HepG2 (cell line): Measurements from ENCODE around the gene POLA2.

Experiments
- CREB3 ChIP-seq: sonication (generic); formaldehyde crosslinking; IDR thresholded peaks from 2 replicates; pipeline ENCODE4 v1.5.0; 2020; ENCODE audit warnings: missing genetic modification reagents
- CTCF ChIP-seq: sonication (generic); formaldehyde crosslinking; IDR thresholded peaks from 2 replicates; pipeline ENCODE4 v1.5.0; 2020; ENCODE audit warnings: mild to moderate bottlenecking, missing genetic modification reagents, moderate library complexity
- HNF1B ChIP-seq: sonication (generic); formaldehyde crosslinking; IDR thresholded peaks from 2 replicates; pipeline ENCODE4 v1.5.1; 2020; ENCODE audit warnings: mild to moderate bottlenecking, moderate library complexity, missing genetic modification reagents
- MXI1 ChIP-seq: IDR thresholded peaks from 3 replicates; pipeline ENCODE4 v1.6.1; 2012; ENCODE audit warnings: low read depth, low read length, inconsistent platforms, borderline replicate concordance
- USF2 ChIP-seq, 2 experiments: sonication (generic) in 1 of 2; formaldehyde crosslinking in 1 of 2; IDR thresholded peaks; 2 replicates each; pipeline versions ENCODE4 v1.5.1 to v1.6.1; 2011 to 2020; ENCODE audit warnings: borderline replicate concordance in 1 of 2, low read depth in 1 of 2, low read length in 1 of 2, mild to moderate bottlenecking in 1 of 2, missing genetic modification reagents in 1 of 2, moderate library complexity in 1 of 2
- ZNF274 ChIP-seq: sonication (generic); formaldehyde crosslinking; IDR thresholded peaks from 2 replicates; pipeline ENCODE4 v1.5.1; 2020; ENCODE audit warnings: mild to moderate bottlenecking, missing genetic modification reagents
- ZNF550 ChIP-seq: sonication (generic); formaldehyde crosslinking; IDR thresholded peaks from 2 replicates; pipeline ENCODE4 v1.4.0; 2020; ENCODE audit warnings: mild to moderate bottlenecking, missing genetic modification reagents, borderline replicate concordance

- TF ChIP-seq ZNF550 (CRISPR knock-in tag) (no peak), CTCF (no peak), USF2 (IDR thresholded peaks at IDR 0.05; ENCODE audit: low read depth, low read length) (no peak), USF2 (CRISPR knock-in tag; IDR thresholded peaks at IDR 0.05; ENCODE audit: borderline replicate concordance) (no peak), MXI1 (no peak), HNF1B (CRISPR knock-in tag) (no peak), CREB3 (CRISPR knock-in tag) (no peak), ZNF274 (CRISPR knock-in tag) (no peak)
Observed at GRCh38 chr11:65277631-65278277, 16.0 kb downstream of the POLA2 start.
